ENCODE data around the gene HPCA.

DNA sequence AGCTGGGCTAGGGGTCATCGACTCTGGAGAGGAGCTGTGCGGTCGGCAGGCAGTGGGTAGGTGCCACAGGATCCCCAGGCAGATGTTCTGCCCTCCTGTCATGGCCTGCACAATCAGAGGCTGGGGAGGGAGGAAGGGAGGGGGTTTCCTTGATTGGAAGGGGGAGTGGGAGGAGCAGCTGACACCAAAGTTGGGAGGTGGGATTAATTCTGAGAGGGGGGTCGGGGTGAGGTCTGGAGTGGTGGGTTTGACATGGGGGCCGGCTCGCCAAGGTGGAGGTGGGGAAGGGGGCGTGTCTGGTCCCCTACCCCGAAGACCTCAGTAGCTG lies 651 bp upstream of the HPCA start:
- no peak for TF ChIP-seq POLR2AphosphoS5 (IDR thresholded peaks at IDR 0.05; ENCODE audit: borderline replicate concordance, low read depth, low read length)
- no peak for TF ChIP-seq EZH2 (IDR thresholded peaks at IDR 0.05)
- no peak for TF ChIP-seq FOXP2 (optimal IDR thresholded peaks at IDR 0.05; ENCODE audit: control extremely low read depth, extremely low read length, insufficient read depth)

Data from SK-N-MC (cell line).